Glutamatergic neuron (in vitro differentiated cells): Measurements from ENCODE around the gene DDX23. TPM values are rescaled to one million over a fixed set of nuclear protein-coding genes. Genes with fewer than 3 reads are reported as not detected.

Experiments
- DNase-seq: peaks from one replicate; pipeline ENCODE4 v3.0.0; 2022
- H3K27ac Mint-ChIP-seq: one replicate; pipeline ENCODE4 v1.8.0; 2020; ENCODE audit warnings: mild to moderate bottlenecking, mixed read lengths, inconsistent platforms; ENCODE audit not compliant: unreplicated experiment
- H3K27me3 Mint-ChIP-seq: one replicate; pipeline ENCODE4 v1.8.0; 2020; ENCODE audit warnings: mild to moderate bottlenecking, moderate library complexity, mixed read lengths, inconsistent platforms; ENCODE audit not compliant: unreplicated experiment
- H3K36me3 Mint-ChIP-seq: one replicate; pipeline ENCODE4 v1.8.0; 2020; ENCODE audit warnings: mild to moderate bottlenecking, mixed read lengths, inconsistent platforms; ENCODE audit not compliant: unreplicated experiment
- H3K4me1 Mint-ChIP-seq: one replicate; pipeline ENCODE4 v1.8.0; 2020; ENCODE audit warnings: mild to moderate bottlenecking, low read depth, mixed read lengths, inconsistent platforms; ENCODE audit not compliant: unreplicated experiment
- H3K4me3 Mint-ChIP-seq: one replicate; pipeline ENCODE4 v1.8.0; 2020; ENCODE audit warnings: mild to moderate bottlenecking, mixed read lengths, inconsistent platforms; ENCODE audit not compliant: unreplicated experiment
- H3K9me3 Mint-ChIP-seq: one replicate; pipeline ENCODE4 v1.8.0; 2020; ENCODE audit warnings: mild to moderate bottlenecking, moderate library complexity, mixed read lengths, inconsistent platforms; ENCODE audit not compliant: unreplicated experiment
- total RNA-seq: library from RNA; stranded (reverse); fragmentation: NEBNext Ultra II Directional; extraction: Animal tissue kit (Norgen Biotek cat#: 25700); gene quantifications from one replicate; pipeline ENCODE4 v1.2.1, GENCODE V29; 2021; ENCODE audit not compliant: unreplicated experiment
- TF ChIP-seq, protein P1 (sequence below): fragments of 200-600 bp; sonication (generic); IDR thresholded peaks from one replicate; pipeline ENCODE4 v1.5.0; 2021; ENCODE audit not compliant: partially characterized antibody, unreplicated experiment

Gene DDX23
- total RNA-seq, 1 donor from 2014 or later: 65.7 TPM

DNA sequence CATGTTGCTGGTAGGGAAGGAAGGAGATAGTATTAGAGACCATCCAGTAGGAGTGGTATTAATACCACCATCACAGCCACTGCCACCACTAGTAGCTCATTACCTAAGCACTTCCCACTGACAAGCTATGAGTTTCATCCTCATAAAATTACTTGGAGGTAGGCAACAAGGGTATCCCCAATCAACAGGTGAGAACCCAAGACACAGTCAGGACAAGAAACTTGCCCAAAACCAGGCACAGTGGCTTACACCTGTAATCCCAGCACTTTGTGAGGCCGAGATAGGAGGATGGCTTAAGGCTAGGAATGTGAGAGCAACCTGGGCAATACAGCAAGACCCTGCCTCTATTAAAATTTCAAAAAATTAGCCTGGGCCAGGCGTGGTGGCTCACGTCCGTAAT is 68.5 kb downstream of the DDX23 start:
- peaks cover 13% of the 10 kb centered on the region for H3K4me1 Mint-ChIP-seq

DNA sequence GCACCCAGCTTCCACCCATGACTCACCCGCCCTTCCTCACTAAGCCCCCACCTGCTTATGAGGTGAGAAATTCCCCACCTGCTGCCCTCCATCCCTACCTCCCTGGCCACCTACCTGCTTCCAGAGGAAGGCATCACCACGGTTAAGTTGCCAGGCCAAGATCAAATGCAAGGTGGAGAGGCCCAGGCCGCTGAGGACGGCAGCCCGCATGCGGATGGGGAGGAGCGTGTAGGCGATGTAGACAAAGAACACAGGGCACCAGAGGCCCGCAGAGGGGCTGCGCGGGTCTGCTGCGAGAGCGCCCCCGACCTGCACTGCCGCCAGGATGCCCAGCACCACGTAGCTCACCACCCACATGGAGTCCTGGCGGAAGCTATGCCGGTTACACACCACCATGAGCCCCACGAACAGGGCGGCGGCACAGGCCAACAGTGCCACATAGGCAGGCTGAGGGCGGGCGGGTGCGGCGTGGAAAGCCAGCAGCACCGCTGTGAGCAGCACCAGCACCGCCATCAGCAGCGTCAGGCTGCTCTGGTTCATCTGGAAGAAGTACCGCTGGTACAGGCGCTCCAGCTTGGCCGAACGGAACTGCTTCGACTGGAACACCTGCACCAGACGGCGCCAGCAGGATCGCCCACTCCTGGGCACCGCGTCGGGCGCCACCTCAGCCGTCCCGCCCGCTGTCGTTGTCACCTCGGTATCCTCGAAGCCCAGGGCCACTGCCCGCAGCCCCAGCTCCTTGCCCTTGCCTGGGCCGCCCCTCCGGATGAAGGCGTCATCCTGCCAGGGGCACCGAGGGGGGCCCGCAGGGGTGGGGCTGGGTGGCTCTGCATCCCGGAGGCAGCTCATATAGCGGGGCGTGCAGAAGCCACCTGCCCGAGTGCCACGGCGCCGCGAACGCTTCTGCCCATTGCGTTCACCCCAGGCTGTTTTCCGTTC is 69.2 kb downstream of the DDX23 start:
- TF ChIP-seq, protein P1, sequence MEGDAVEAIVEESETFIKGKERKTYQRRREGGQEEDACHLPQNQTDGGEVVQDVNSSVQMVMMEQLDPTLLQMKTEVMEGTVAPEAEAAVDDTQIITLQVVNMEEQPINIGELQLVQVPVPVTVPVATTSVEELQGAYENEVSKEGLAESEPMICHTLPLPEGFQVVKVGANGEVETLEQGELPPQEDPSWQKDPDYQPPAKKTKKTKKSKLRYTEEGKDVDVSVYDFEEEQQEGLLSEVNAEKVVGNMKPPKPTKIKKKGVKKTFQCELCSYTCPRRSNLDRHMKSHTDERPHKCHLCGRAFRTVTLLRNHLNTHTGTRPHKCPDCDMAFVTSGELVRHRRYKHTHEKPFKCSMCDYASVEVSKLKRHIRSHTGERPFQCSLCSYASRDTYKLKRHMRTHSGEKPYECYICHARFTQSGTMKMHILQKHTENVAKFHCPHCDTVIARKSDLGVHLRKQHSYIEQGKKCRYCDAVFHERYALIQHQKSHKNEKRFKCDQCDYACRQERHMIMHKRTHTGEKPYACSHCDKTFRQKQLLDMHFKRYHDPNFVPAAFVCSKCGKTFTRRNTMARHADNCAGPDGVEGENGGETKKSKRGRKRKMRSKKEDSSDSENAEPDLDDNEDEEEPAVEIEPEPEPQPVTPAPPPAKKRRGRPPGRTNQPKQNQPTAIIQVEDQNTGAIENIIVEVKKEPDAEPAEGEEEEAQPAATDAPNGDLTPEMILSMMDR: no peak
- peaks cover 11% of the 10 kb centered on the region for H3K4me1 Mint-ChIP-seq
- no peak overlapping the region for H3K4me3 Mint-ChIP-seq
- no peak for DNase-seq
- H3K36me3 Mint-ChIP-seq: no peaks in the 10 kb centered on the region
- peaks cover 6% of the 10 kb centered on the region for H3K9me3 Mint-ChIP-seq
- peaks cover 5% of the 10 kb centered on the region for H3K27me3 Mint-ChIP-seq
- no peak overlapping the region for H3K27ac Mint-ChIP-seq

More for the DNA sequence above, 68.5 kb downstream of the DDX23 start:
- Mint-ChIP-seq H3K9me3 (peaks cover 9% of the 10 kb centered on the region), H3K4me3 (no peak overlapping the region), H3K27ac (no peak overlapping the region), H3K27me3 (peaks cover 9% of the 10 kb centered on the region), H3K36me3 (no peaks in the 10 kb centered on the region)
- no peak for DNase-seq
- TF ChIP-seq, protein P1: no peak

DNA sequence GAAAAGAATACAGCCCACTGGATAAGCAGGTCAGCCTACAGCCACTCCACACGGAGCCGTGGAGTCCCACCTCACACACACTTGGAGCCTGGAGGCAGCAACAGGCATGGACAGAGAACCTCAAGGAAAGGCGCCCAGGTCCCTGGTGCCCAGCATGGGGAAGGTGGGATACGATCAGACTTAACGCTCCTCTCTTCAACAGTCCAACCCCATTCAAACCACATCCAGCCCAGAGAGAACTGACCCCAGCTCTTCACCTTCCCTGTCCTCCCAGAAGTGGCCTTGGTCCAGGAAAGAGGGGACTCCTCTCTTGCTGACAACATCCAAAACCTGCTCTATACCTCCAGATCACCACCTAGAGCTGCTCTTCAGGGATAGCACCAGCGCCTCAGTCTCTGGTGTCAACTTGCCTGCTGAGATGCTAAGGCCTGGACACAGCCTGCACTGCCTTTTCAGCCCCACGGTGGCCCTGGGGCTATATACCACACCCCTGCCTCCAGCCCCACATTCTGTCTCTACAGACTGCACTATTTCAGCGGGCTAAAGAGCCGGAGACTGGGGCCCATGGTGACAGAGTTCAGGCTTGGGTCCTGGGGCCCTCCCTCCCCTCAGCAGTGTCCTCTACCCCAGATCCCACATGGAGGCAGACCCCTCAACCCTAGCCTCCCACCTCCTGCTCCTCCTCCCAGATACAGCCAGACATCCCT is 70.1 kb downstream of the DDX23 start:
- H3K27ac Mint-ChIP-seq: no peak overlapping the region
- peaks cover 4% of the 10 kb centered on the region for H3K4me1 Mint-ChIP-seq
- no peak overlapping the region for H3K4me3 Mint-ChIP-seq
- no peaks in the 10 kb centered on the region for H3K36me3 Mint-ChIP-seq
- H3K27me3 Mint-ChIP-seq: peaks cover 6% of the 10 kb centered on the region
- DNase-seq: no peak
- TF ChIP-seq, protein P1: no peak
- H3K9me3 Mint-ChIP-seq: peaks cover 8% of the 10 kb centered on the region

DNA sequence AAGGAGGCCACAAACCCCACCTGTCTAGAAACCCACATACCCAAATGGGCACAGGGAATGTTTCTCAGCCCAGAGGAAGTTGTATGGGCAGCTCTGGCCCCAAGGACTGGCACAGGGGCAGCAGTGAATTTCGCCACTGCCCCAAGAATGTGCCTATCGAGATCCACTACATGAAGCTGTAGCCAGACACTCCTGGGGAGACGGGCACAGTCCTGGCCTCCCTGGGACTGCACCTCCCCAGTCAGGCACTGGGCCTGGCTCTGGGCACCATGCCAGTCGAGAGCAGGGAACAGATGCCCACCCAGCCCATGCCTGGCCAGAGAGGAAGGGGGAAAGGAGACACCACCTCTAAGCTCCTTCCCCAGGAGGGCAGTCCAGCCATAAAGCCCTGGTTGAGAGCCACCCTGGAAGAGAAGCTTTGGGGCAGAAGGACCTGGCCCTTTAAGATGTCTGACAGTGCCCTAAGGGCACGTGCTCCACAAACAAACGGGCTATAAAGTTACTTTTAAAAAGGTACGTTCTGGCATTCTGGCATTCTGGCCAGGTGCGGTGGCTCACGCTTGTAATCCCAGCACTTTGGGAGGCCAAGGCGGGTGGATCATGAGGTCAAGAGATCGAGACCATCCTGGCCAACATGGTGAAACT is 71.5 kb downstream of the DDX23 start:
- H3K27me3 Mint-ChIP-seq: peaks cover 8% of the 10 kb centered on the region
- no peak overlapping the region for H3K27ac Mint-ChIP-seq

More for the DNA sequence above, 71.5 kb downstream of the DDX23 start:
- H3K4me3 Mint-ChIP-seq: no peak overlapping the region
- peaks cover 8% of the 10 kb centered on the region for H3K9me3 Mint-ChIP-seq
- no peaks in the 10 kb centered on the region for H3K36me3 Mint-ChIP-seq
- TF ChIP-seq, protein P1: no peak
- no peak for DNase-seq
- peaks cover 1% of the 10 kb centered on the region for H3K4me1 Mint-ChIP-seq
